NT2/D1 (cell line): ENCODE results near the gene PALD1.

Source experiments
- DNase-seq: peaks from one replicate; pipeline ENCODE4 v3.0.0-alpha.2; 2011; ENCODE audit warnings: low read depth, low spot score
- H3K27me3 ChIP-seq: 2 replicates; pipeline ENCODE4 v1.6.0; 2011; ENCODE audit warnings: mild to moderate bottlenecking; ENCODE audit not compliant: insufficient read length, insufficient read depth
- H3K36me3 ChIP-seq: 2 replicates; pipeline ENCODE4 v1.6.1; 2011; ENCODE audit warnings: mild to moderate bottlenecking, low read length, mixed read lengths; ENCODE audit not compliant: insufficient read depth, insufficient read length
- H3K4me1 ChIP-seq: 2 replicates; pipeline ENCODE4 v1.5.1; 2011; ENCODE audit not compliant: insufficient read depth, insufficient read length
- H3K4me3 ChIP-seq: 2 replicates; pipeline ENCODE4 v1.5.1; 2011; ENCODE audit warnings: low read depth; ENCODE audit not compliant: insufficient read length
- H3K9ac ChIP-seq: 2 replicates; pipeline ENCODE4 v1.6.0; 2011; ENCODE audit warnings: low read depth; ENCODE audit not compliant: insufficient read length
- H3K9me3 ChIP-seq: 2 replicates; pipeline ENCODE4 v1.5.1; 2011; ENCODE audit warnings: mild to moderate bottlenecking, low read length; ENCODE audit not compliant: insufficient read depth
- SUZ12 ChIP-seq: IDR thresholded peaks from 2 replicates; pipeline ENCODE4 v1.6.1; 2011; ENCODE audit not compliant: insufficient read length, insufficient read depth; ENCODE audit errors: extremely low read depth
- YY1 ChIP-seq: IDR thresholded peaks from 2 replicates; pipeline ENCODE4 v1.6.1; 2011; ENCODE audit not compliant: insufficient read length, insufficient read depth
- ZNF274 ChIP-seq: IDR thresholded peaks from 2 replicates; pipeline ENCODE4 v1.6.1; 2011; ENCODE audit warnings: mild to moderate bottlenecking, low read depth, low read length

PALD1 gene

DNA sequence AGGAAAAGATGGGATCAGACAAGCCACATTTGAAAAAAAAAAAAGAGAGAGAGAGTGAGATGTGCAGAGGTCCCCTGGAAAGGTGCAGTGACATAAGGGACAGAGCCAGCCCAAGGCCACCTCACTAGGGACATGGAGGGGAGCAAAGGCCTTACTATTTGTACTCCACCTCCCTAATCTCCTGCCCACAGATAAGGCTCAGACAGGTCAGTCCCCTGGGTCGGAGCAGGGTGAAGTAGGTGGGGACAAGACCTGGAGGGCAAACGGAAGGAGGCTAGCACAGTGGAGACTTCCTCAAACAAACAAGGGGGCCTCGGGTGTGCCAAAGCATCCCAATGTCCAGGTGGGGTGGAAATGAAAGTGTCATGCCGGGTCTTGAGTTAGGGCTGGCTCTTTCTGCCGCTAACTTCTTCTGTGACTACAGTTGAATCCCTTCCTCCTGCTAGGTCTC lies 117.0 kb downstream of the PALD1 start:
- Histone ChIP-seq H3K9me3 (no peaks in the 10 kb centered on the region), H3K9ac (no peak overlapping the region), H3K4me3 (no peak overlapping the region), H3K27me3 (no peaks in the 10 kb centered on the region), H3K4me1 (peaks cover 7% of the 10 kb centered on the region), H3K36me3 (no peaks in the 10 kb centered on the region)
- no peak for DNase-seq
- TF ChIP-seq SUZ12 (no peak), ZNF274 (no peak), YY1 (no peak)

DNA sequence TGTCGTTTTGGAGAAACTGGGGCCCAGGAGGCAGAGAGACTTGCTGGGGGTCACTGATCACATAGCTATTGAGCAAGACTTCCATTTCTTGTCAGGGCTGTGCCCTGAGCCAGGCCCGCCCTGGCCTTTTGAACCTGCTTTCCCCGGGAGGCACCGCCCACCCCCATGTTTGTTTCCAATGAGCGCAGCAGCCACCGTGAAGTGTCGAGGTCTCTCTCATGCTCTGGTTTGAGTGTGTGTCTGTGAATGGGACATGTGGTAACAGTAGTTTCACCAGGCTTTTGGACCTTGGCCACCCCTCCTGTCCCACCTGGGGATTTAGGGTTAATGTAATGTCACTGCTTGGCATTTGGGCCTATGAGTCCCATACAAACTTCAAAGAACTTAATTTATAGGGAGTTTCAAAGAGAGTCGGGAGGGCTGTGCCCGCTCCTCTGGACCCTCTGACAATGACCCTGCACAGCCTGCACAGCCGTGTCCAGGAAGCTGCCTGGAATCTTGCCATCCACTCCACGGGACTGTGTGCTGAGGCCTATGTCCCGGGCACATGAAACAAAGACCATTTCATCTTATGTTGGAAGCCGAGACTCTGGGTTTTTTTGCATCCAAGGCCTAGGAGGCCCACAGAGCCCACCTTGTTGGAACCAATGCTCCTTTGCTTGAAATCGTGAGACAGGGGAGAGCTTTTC lies 117.7 kb downstream of the PALD1 start:
- DNase-seq: no peak
- Histone ChIP-seq H3K4me1 (peaks cover 7% of the 10 kb centered on the region), H3K27me3 (no peaks in the 10 kb centered on the region), H3K9ac (no peak overlapping the region), H3K4me3 (no peak overlapping the region), H3K36me3 (no peaks in the 10 kb centered on the region), H3K9me3 (no peaks in the 10 kb centered on the region)
- TF ChIP-seq YY1: no peak
- TF ChIP-seq SUZ12: no peak
- TF ChIP-seq ZNF274: no peak

DNA sequence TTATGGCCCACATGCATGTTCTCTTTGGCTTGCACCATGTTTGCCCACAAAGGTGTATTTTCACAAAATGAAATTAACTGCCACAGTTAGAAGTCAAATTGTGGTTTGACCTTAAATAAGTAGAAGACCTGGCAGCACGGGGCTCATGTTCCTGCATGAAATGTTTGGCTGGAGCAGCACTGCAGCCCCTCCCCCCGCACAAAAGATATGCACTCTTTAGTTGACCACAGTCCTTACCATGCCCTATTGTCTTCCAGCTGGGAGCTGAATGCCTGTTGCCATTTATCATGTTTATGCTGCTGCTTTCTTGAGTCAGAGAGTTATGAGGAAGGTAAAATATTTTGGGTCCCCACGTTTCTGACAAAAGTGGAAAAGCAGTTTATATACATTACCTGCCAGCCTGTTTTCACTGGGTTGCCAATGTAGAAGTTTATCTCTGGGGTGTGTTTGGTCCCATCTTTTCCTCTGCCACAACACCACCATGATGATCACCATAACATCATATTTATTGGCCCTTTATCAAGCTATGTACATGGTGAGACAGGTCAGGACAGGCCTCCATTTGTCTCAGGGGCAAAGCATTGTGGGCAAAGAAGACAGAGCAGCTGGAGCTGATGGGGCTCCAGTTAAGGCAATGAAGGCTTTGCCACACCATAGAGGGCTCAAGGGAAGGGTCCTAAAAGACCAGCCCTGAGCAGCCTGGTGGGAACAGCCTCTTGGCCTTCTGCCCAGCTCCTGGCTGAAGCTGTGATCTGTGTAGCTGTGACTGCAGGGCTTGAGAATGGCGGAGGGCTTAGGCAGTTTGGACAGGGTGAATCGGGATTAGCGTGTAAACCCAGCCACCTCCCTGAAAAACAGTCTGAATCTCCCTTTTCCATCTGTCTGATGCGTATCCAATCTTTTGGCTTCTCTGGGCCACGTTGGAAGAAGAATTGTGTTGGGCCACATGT lies 118.6 kb downstream of the PALD1 start:
- no peak for DNase-seq
- no peaks in the 10 kb centered on the region for H3K9me3 ChIP-seq
- H3K36me3 ChIP-seq: no peaks in the 10 kb centered on the region
- H3K27me3 ChIP-seq: no peaks in the 10 kb centered on the region
- no peak overlapping the region for H3K4me3 ChIP-seq
- H3K9ac ChIP-seq: no peak overlapping the region
- TF ChIP-seq ZNF274 (no peak), SUZ12 (no peak), YY1 (no peak)
- H3K4me1 ChIP-seq: peaks cover 7% of the 10 kb centered on the region

DNA sequence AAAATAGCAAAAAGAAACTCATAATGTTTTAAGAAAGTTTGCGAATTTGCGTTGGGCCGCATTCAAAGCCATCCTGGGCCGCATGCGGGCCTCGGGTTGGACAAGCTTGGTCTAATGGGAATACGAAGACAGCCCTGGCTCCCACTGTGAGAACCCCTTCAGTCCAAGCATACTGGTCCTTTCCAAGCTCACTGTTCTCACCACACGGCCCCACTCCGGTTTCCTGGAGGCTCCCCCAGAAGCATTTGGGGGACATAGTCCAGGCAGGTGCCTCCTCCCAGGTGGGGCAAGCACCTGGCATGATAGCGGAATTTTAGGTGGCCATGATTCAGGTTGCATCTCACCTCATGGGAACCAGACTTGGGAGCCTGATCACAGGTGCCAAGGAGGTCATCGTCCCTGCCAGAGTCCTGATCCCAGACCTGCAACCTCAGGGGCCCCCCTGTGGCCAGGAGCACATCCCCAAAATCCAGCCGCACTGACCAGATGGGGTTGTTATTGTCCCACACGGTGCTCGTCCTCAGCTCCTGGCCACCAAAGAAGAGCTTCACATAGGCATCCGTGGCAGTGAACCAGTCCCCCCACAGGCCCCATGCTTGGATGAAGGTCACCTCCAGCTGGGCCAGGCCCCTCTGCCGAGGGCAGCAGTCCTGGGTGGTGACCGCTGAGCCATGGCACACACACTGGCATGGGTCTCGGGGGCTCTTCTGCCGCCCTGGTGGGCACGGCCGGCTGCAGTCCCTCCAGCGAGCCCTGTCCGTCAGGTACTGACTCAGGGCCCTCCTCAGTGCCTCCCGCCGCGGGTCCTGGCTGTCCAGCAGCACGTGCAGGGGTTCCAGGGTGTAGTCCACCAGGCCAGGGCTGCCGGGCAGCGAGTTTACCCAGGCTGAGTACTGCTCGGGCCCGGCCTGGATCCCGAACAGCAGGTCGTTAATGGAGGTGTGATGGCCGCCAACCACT lies 119.6 kb downstream of the PALD1 start:
- TF ChIP-seq YY1 (no peak), ZNF274 (no peak), SUZ12 (no peak)
- H3K4me1 ChIP-seq: peaks cover 7% of the 10 kb centered on the region
- no peak overlapping the region for H3K9ac ChIP-seq
- no peaks in the 10 kb centered on the region for H3K27me3 ChIP-seq
- H3K9me3 ChIP-seq: no peaks in the 10 kb centered on the region
- no peak overlapping the region for H3K4me3 ChIP-seq
- no peak for DNase-seq
- no peaks in the 10 kb centered on the region for H3K36me3 ChIP-seq

DNA sequence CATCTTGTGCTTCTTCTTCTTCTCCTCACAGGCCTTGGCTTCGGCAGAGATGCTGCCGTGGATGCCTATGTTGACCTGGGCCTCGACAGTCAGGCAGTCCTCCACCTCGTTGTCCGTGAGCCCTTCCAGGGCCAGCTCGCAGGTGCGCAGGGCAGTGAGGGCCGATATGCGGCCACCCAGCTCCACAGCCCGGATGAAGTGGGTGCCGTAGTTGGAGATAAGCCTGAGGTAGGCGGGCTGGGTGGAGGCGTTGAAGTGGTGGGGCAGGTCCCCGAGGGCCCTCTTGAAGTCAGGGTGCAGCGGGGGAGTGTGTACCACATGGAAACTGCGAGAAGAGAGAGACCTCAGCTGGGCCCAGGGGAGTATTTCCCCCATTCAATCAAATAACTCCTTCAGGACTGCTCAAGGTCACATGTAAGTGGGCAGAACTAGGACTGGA lies 120.3 kb downstream of the PALD1 start:
- Histone ChIP-seq H3K9ac (no peak overlapping the region), H3K27me3 (no peaks in the 10 kb centered on the region), H3K9me3 (no peaks in the 10 kb centered on the region), H3K4me1 (peaks cover 7% of the 10 kb centered on the region), H3K36me3 (no peaks in the 10 kb centered on the region), H3K4me3 (no peak overlapping the region)
- TF ChIP-seq SUZ12 (no peak), YY1 (no peak), ZNF274 (no peak)
- no peak for DNase-seq

DNA sequence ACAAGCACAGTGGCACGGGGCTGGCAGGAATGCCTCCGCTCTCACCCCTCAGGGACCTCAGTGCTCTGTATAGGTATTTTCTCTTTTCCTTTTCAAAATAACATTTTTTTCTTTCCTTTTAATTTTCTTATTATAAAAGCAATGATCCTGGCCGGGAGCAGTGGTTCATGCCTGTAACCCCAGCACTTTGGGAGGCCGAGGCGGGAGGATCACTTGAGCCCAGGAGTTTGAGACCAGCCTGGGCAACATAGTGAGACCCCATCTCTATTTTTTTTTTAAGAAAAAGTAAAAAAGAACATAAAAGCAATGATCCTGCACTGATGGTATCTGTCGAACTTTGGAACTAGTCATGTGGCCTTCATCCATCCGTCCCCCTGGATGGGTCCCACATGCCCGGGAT lies 120.8 kb downstream of the PALD1 start:
- Histone ChIP-seq H3K36me3 (no peaks in the 10 kb centered on the region), H3K9ac (no peak overlapping the region), H3K4me3 (no peak overlapping the region), H3K9me3 (no peaks in the 10 kb centered on the region), H3K27me3 (no peaks in the 10 kb centered on the region), H3K4me1 (peaks cover 4% of the 10 kb centered on the region)
- TF ChIP-seq SUZ12: no peak
- TF ChIP-seq ZNF274: no peak
- TF ChIP-seq YY1: no peak
- no peak for DNase-seq
